Pancreas (tissue), 10 donors: ENCODE data around the gene RAB3A. TPM values are rescaled to one million over a fixed set of nuclear protein-coding genes. Genes with fewer than 3 reads are reported as not detected.
"Not testable (repeated sequence)": the region's sequence is repeated elsewhere in the genome, so short reads cannot be mapped to it uniquely, and the experiment has no call there.

Source experiments
- ATAC-seq, 4 donors: fragments of 200-7000 bp; cut with Tn5 transposase; one replicate each; pipeline versions ENCODE4 v1.8.0 to v1.9.1; 2020; ENCODE audit warnings: mild to moderate bottlenecking in 4 of 4, moderate library complexity in 4 of 4
- DNase-seq, 6 donors: peaks; one replicate each; pipeline ENCODE4 v3.0.0-alpha.2; 2020
- FAIRE-seq: peaks from 2 replicates; lab custom pipeline; 2012; peaks lifted over from hg19 to GRCh38; lab: Jason Lieb, UNC
- H3K27ac ChIP-seq, 4 donors: fragments of 200-600 bp; sonication (generic); 1 replicate in 3 of 4; 2 replicates in 1 of 4; pipeline versions ENCODE4 v1.5.0 to v1.8.0; 2020
- H3K27me3 ChIP-seq, 4 donors: fragments of 200-600 bp; one replicate each; pipeline ENCODE4 v1.8.0; 2021
- H3K36me3 ChIP-seq, 3 donors: fragments of 200-600 bp; sonication (generic) in 1 of 3; one replicate each; pipeline versions ENCODE4 v1.5.0 to v1.8.0; 2020 to 2021
- H3K4me1 ChIP-seq, 3 donors: fragments of 200-600 bp; one replicate each; pipeline ENCODE4 v1.8.0; 2021
- H3K4me3 ChIP-seq, 4 donors: fragments of 200-600 bp; sonication (generic) in 2 of 4; one replicate each; pipeline versions ENCODE4 v1.5.0 to v1.8.0; 2020 to 2021
- H3K9me3 ChIP-seq, 4 donors: fragments of 200-600 bp; one replicate each; pipeline ENCODE4 v1.8.0; 2021
- CTCF ChIP-seq, 4 donors: fragments of 200-600 bp; sonication (generic) in 3 of 4; IDR thresholded peaks; one replicate each; pipeline versions ENCODE4 v1.5.0 to v1.8.0; 2021; ENCODE audit warnings: antibody characterized with exemption in 4 of 4
- whole genome bisulfite sequencing, 2 donors: extraction: QIAGEN DNeasy Blood & Tissue Kit; methylation state at CpG; one replicate each; pipeline ENCODE4 v1.1.7; 2013; 5-methylcytosine and 5-hydroxymethylcytosine counted together
- intact Hi-C, 3 donors: fragments of 100-400 bp; cut with DNase I; formaldehyde crosslinking; loops; one replicate each; pipeline versions ENCODE4 v1.11.1 to v1.14.2; 2022
- polyA plus RNA-seq, 2 donors: library from polyadenylated mRNA; stranded (reverse); fragments of 200-250 nt; gene quantifications; one replicate each; pipeline ENCODE4 v1.2.3, GENCODE V29; 2013
- total RNA-seq, 6 donors: library from RNA; stranded (reverse); fragmentation: NEBNext Ultra II Directional in 4 of 6; extraction: Animal tissue kit (Norgen Biotek cat#: 25700) in 4 of 6; gene quantifications; one replicate each; pipeline versions ENCODE4 v1.2.1 to v1.2.4, GENCODE V29; 2021 to 2023
- donor health status: healthy with polysubstance abuse.
- donor health status: DM: no; HTN: no; CAD: no; lungs with moderate emphysema.
- donor health status: DM: no; HTN: no; CAD: no.
- donor health status: control.
- donor health status: control.
- donor health status: Bipolar disorder and iron deficiency.
- donor health status: DM: yes; HTN: yes; CAD: no.
- donor health status: DM: no; HTN: no; CAD: no.
- donor health status: DM: no; HTN: no; CAD: no.
- donor health status: DM: yes; HTN: yes; CAD: no.

The RAB3A gene
- total and polyA plus RNA-seq, 8 donors: 0.79 to 4.4 (median 1.8) TPM

- no peak for FAIRE-seq
- no peak for TF ChIP-seq CTCF (IDR thresholded peaks at IDR 0.05)
- peak in 1 of 6 donors; percentile 11 for DNase-seq
- Histone ChIP-seq H3K4me3 (no peak overlapping the region), H3K27me3 (no peaks in the 10 kb centered on the region), H3K4me1 (peaks cover 13 to 23% (median 16%) of the 10 kb centered on the region in 3 donors), H3K27ac (no peak overlapping the region), H3K9me3 (no peaks in the 10 kb centered on the region), H3K36me3 (peaks cover 0 to 10% (median 9%) of the 10 kb centered on the region in 3 donors)
- ATAC-seq: no peak
- intact Hi-C loops: loop anchor here in 1 of 3 donors (10.0 kb wide), 1 partner anchor 45 kb away; no protein-coding TSS in a partner anchor
- 92 to 96% methylated on average over 10 of the region's 10 CpGs for WGBS, 2 donors
Measured at GRCh38 chr19:18159810-18160209, 44.0 kb downstream of the RAB3A start.

- H3K4me3 ChIP-seq, FAIRE-seq, H3K27ac ChIP-seq, DNase-seq, ATAC-seq, H3K9me3 ChIP-seq, H3K36me3 ChIP-seq, intact Hi-C loops, H3K27me3 ChIP-seq: not testable (repeated sequence)
- 92 to 93% methylated on average over 6 of the region's 6 CpGs for WGBS, 2 donors
- peaks cover 13 to 28% (median 16%) of the 10 kb centered on the region in 3 donors for H3K4me1 ChIP-seq
Measured at GRCh38 chr19:18159059-18159616, 44.7 kb downstream of the RAB3A start.

GRCh38 chr19:18158467-18158866 lies 45.4 kb downstream of the RAB3A start:
- Histone ChIP-seq H3K4me1 (peaks cover 13 to 29% (median 16%) of the 10 kb centered on the region in 3 donors), H3K9me3 (no peaks in the 10 kb centered on the region), H3K36me3 (peaks cover 0 to 8% (median 7%) of the 10 kb centered on the region in 3 donors), H3K4me3 (no peak overlapping the region), H3K27me3 (no peaks in the 10 kb centered on the region), H3K27ac (no peak overlapping the region)
- no peak for TF ChIP-seq CTCF (IDR thresholded peaks at IDR 0.05)
- no peak for DNase-seq
- no peak for FAIRE-seq
- intact Hi-C loops: no loop called here
- 85 to 90% methylated on average over 4 of the region's 4 CpGs for WGBS, 2 donors
- no peak for ATAC-seq

GRCh38 chr19:18157465-18158063 lies 46.3 kb downstream of the RAB3A start:
- WGBS, 2 donors: 19 to 26% methylated on average over 16 to 18 of the region's 18 CpGs
- Histone ChIP-seq H3K9me3 (no peaks in the 10 kb centered on the region), H3K27ac (peak overlapping the region; percentile 33 to 62 (median 46)), H3K4me1 (peaks cover 13 to 29% (median 16%) of the 10 kb centered on the region in 3 donors), H3K36me3 (no peaks in the 10 kb centered on the region), H3K4me3 (no peak overlapping the region), H3K27me3 (no peaks in the 10 kb centered on the region)
- ATAC-seq (peak in 2 of 4 donors; percentile 5), FAIRE-seq (no peak), DNase-seq (peak; percentile 27 to 80 (median 67))
- TF ChIP-seq CTCF (IDR thresholded peaks at IDR 0.05): no peak
- intact Hi-C loops: no loop called here

- Histone ChIP-seq H3K9me3 (no peaks in the 10 kb centered on the region), H3K36me3 (no peaks in the 10 kb centered on the region), H3K4me3 (peak overlapping the region in 1 of 4 donors; percentile 1), H3K4me1 (peaks cover 13 to 29% (median 16%) of the 10 kb centered on the region in 3 donors), H3K27me3 (no peaks in the 10 kb centered on the region), H3K27ac (peak overlapping the region; percentile 33 to 62 (median 46))
- intact Hi-C loops: no loop called here
- no peak for TF ChIP-seq CTCF (IDR thresholded peaks at IDR 0.05)
- FAIRE-seq: no peak
- DNase-seq: peak; percentile 90 to 98 (median 91)
- peak; percentile 15 to 47 (median 38) for ATAC-seq
- WGBS, 2 donors: 16 to 18% methylated on average over 22 of the region's 22 CpGs
Measured at GRCh38 chr19:18156841-18157464, 46.9 kb downstream of the RAB3A start.
